HG03469 (cell line): ENCODE data around the gene TRIM63.
"Not testable (repeated sequence)": the region's sequence is repeated elsewhere in the genome, so short reads cannot be mapped to it uniquely, and the experiment has no call there.

ENCODE experiments used
- ATAC-seq: cut with Tn5 transposase; IDR thresholded peaks from one replicate; pipeline ENCODE4 v1.9.1; 2021; ENCODE audit warnings: mild to moderate bottlenecking, moderate library complexity, moderate number of reproducible peaks; ENCODE audit not compliant: unreplicated experiment

Gene TRIM63

GRCh38 chr1:26067432-26067911, at the start of gene TRIM63:
Gene TRIM63, minus strand, starts transcription at chr1:26067630. Its CDS starts 136 bp downstream, at chr1:26067494.
- ATAC-seq = no peak

GRCh38 chr1:26114165-26114927, 46.9 kb upstream of the TRIM63 start:
- ATAC-seq = no peak

GRCh38 chr1:26112407-26112775, 45.0 kb upstream of the TRIM63 start:
- ATAC-seq = no peak

GRCh38 chr1:26111530-26112406, 44.3 kb upstream of the TRIM63 start, which contains the start of gene PDIK1L:
Gene PDIK1L, plus strand, starts transcription at chr1:26111824. Its CDS starts 2,485 bp downstream, at chr1:26114309.
- ATAC-seq = peak; percentile 39

- no peak for ATAC-seq
Measured at GRCh38 chr1:26110731-26111529, 43.5 kb upstream of the TRIM63 start.

- ATAC-seq = no peak
Measured at GRCh38 chr1:26109229-26110164, 42.1 kb upstream of the TRIM63 start.

GRCh38 chr1:26105226-26105548, 37.8 kb upstream of the TRIM63 start:
- not testable (repeated sequence) for ATAC-seq

GRCh38 chr1:26102526-26102925, 35.1 kb upstream of the TRIM63 start:
- ATAC-seq = no peak

GRCh38 chr1:26102119-26102518, 34.7 kb upstream of the TRIM63 start:
- no peak for ATAC-seq

- not testable (repeated sequence) for ATAC-seq
Measured at GRCh38 chr1:26100204-26100603, 32.8 kb upstream of the TRIM63 start.

- ATAC-seq = no peak
Measured at GRCh38 chr1:26099780-26100179, 32.4 kb upstream of the TRIM63 start.

GRCh38 chr1:26098602-26099001, 31.2 kb upstream of the TRIM63 start:
- ATAC-seq = no peak

GRCh38 chr1:26097696-26098095, 30.3 kb upstream of the TRIM63 start:
- no peak for ATAC-seq

GRCh38 chr1:26096471-26096870, 29.0 kb upstream of the TRIM63 start:
- no peak for ATAC-seq

- no peak for ATAC-seq
Measured at GRCh38 chr1:26094677-26095383, 27.4 kb upstream of the TRIM63 start.

GRCh38 chr1:26094076-26094669, 26.7 kb upstream of the TRIM63 start:
- ATAC-seq = no peak

GRCh38 chr1:26093569-26093968, 26.1 kb upstream of the TRIM63 start:
- not testable (repeated sequence) for ATAC-seq

- ATAC-seq = no peak
Measured at GRCh38 chr1:26092422-26092821, 25.0 kb upstream of the TRIM63 start.

GRCh38 chr1:26090893-26091292, 23.5 kb upstream of the TRIM63 start:
- ATAC-seq = no peak
